Left lobe of liver (tissue), 2 donors: ENCODE results near the gene BMI1. TPM values are rescaled to one million over a fixed set of nuclear protein-coding genes. Genes with fewer than 3 reads are reported as not detected.
"Not testable (repeated sequence)": the region's sequence is repeated elsewhere in the genome, so short reads cannot be mapped to it uniquely, and the experiment has no call there.

Experiments
- ATAC-seq: fragments of 200-7000 bp; cut with Tn5 transposase; one replicate; pipeline ENCODE4 v1.9.1; 2020; ENCODE audit warnings: mild to moderate bottlenecking, moderate library complexity
- DNase-seq: peaks from one replicate; pipeline ENCODE4 v3.0.0-alpha.2; 2020; ENCODE audit warnings: low spot score
- total RNA-seq: library from RNA; stranded (reverse); gene quantifications from one replicate; pipeline ENCODE4 v1.2.1, GENCODE V29; 2021
- donor health status: DM: no; HTN: no; CAD: no; lungs with moderate emphysema.
- donor health status: DM: no; HTN: yes; CAD: no.

The BMI1 gene
- total RNA-seq = 25.4 TPM

GRCh38 chr10:22320591-22321155, at the start of gene BMI1:
Gene BMI1 (plus strand): TSS chr10:22321099. CDS start chr10:22326450, 5,351 bp downstream.
- ATAC-seq (peak; percentile 68), DNase-seq (peak; percentile 86)

- DNase-seq (no peak), ATAC-seq (no peak)
These were observed 49.1 kb upstream of the BMI1 start for GRCh38 chr10:22271786-22272185.

DNA sequence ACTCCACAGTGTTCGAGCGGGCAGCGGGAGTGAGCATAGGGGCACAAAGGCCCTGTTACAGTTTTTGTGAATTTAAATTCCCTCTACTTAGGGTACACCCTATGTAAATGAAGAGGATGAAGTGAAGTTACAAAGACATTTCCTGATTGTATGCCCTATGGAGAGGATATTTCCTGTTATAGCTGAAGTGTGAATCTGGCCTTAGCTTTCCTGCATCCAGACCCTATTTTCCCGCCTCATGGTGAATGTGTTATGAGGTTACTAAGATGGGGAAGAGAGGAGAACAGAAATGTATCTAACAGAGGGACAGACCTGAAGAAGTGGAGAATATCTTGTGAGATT, 42.5 kb upstream of the BMI1 start:
- DNase-seq = no peak
- no peak for ATAC-seq

- DNase-seq (no peak), ATAC-seq (no peak)
These were observed 40.8 kb upstream of the BMI1 start for GRCh38 chr10:22280078-22280477.

- ATAC-seq (no peak), DNase-seq (no peak)
These were observed 35.8 kb upstream of the BMI1 start for GRCh38 chr10:22285130-22285529.

DNA sequence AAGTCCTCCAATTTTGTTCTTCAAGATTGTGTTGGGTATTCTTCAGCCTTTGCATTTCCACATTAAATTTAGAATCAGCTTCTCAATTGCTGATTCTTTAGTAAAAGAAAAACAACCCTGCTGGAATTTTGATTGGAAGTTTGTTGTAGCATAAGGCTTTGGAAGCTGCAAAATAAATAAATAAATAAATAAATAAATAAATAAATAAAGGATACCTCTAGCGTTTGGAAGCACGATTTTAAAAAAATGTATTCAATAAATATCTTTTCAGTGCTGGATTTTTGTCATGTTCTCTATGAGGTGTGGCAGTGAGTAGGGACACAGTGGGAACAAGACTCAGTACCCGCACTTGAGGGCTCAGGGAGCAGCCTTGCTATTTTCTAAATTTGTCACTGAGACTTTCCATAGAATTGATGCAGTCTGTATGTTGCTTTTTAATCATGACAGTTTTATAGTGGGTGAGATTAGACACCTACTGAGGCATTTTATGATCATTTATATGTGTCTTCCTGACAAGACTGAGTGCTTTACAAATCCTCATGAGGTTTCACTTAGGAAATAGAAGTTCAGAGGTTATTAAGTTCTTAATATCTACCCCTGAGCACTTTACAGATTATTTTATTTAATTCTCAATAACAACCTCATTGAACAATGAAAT, 27.0 kb upstream of the BMI1 start:
- no peak for DNase-seq
- ATAC-seq = no peak

DNA sequence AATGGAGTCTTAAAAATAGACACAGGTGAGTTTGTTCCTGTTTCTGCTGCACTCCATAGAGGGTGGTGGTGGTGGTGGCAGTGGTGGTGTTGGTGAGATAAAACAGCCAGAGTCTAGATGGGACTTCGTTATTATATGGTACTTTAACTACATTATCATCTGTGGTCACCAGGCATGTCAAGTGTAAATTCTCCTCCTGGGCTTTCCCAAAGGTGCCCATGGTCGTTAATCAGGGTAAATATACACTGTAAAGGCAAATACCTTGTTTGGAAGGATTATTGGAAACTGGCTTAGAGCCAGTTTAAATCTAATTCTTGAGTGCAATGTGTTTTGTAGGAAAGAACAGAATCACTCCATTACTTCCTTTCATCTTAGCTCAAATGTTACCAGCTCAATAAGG, 26.2 kb upstream of the BMI1 start:
- ATAC-seq (no peak), DNase-seq (no peak)

- DNase-seq (no peak), ATAC-seq (no peak)
These were observed 19.7 kb upstream of the BMI1 start for GRCh38 chr10:22301193-22301592.

GRCh38 chr10:22303461-22303860, 17.4 kb upstream of the BMI1 start:
- no peak for ATAC-seq
- DNase-seq = no peak

GRCh38 chr10:22305721-22306120, 15.2 kb upstream of the BMI1 start:
- ATAC-seq (no peak), DNase-seq (no peak)

- DNase-seq (no peak), ATAC-seq (no peak)
These were observed 12.5 kb upstream of the BMI1 start for GRCh38 chr10:22308390-22308789.

GRCh38 chr10:22309180-22310000, 11.5 kb upstream of the BMI1 start:
- ATAC-seq (no peak), DNase-seq (no peak)

GRCh38 chr10:22310012-22310411, 10.9 kb upstream of the BMI1 start:
- not testable (repeated sequence) for ATAC-seq, DNase-seq

GRCh38 chr10:22310928-22311327, 10.0 kb upstream of the BMI1 start:
- no peak for DNase-seq
- no peak for ATAC-seq

DNA sequence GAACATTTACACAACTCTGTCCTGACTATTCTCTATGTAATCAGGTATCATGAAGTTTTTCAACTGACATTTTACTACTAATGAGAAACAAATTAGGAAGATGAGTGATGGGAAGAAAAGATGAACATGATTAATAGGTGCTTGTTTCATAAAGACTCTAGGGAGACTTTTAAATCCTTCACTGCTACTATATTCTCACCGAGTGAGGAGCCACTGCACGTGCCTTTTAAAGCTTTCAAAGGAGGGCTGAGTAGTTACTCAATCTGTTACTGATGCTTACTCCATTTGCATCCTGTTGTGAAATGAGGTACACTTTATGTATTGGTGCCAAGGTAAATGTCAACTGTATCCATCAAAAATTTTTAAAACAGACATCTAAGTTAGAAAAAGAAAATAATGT, 6.0 kb upstream of the BMI1 start:
- ATAC-seq (no peak), DNase-seq (no peak)

DNA sequence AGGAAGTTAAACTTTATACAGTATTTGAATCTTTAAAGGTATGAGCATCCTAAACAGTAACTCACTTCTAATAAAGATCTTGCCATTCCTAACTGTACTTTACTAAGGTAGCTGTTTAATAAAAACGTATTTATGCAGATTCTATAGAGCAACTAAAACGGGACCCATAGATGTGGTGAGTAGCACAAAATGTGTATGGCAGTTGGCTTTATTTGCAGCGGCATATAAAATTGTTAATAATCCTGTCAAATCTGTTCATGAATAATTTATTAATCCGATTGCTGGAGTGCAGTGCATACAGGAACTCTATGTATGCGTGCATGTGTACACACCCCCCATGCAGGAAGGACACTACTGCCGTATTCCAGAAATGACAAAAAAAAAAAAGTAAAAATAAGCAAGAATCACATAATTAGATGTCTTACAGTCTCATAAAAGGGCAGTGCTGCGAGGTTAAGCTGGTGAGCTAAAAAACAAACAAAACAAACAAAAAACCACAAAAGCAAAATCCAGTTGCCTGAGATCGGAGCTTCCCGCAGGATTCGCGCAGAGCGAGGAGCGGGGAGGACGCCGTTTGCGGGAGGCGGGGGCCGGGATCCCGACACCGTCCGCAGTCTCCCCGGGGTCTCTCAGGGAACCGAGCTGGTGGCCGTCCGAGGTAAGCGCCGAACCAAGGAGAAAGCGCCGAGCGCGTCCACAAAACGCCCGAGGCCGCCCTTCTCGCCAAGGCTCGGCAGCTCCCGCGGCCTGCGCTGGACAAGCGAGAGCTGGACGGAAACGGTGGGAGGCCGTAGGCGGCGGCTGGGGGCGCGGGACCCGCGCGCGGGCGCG, 5.2 kb upstream of the BMI1 start:
- no peak for DNase-seq
- peak; percentile 2 for ATAC-seq

DNA sequence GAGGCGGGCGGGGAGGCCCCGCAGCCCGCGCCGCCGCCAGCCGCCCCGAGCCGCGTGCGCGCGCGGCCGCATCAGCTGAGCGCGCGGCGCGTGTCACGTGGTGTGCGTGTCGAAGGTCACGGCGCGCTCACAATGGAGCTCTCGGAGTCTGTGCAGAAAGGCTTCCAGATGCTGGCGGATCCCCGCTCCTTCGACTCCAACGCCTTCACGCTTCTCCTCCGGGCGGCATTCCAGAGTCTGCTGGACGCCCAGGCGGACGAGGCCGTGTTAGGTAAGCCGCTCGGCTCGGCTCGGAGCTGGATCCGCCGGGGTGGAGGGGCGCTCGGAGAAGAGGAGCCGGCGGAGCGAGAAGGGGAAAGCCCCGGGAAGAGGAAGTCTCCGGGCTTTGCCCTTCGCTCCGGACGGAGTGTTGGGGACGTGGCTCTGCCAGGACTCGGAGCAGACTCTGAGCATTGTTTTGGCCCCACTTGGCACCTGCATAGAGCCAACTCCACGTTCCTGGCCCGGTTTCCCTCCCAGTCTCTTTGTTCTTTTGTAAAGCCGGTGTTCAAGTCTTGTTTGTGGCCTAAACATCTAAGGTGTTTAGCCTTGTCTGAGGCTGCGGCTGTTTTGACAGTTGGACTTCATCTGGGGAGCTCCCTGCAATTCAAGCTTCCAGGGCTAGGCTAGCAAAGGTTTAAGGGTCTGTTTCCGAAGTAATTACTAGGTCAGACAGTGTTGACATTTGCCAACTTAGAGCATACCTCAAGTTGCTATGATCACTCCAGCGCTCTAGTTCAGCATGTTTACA, 4.4 kb upstream of the BMI1 start, which contains the start of gene COMMD3:
TSS of gene COMMD3 (plus strand) at position 103 of the 790 bp plus-strand sequence. CDS start at position 133, 30 bp downstream.
- peak; percentile 83 for ATAC-seq
- peak; percentile 91 for DNase-seq

GRCh38 chr10:22317076-22317370, 3.9 kb upstream of the BMI1 start:
- ATAC-seq (peak; percentile 2), DNase-seq (no peak)

DNA sequence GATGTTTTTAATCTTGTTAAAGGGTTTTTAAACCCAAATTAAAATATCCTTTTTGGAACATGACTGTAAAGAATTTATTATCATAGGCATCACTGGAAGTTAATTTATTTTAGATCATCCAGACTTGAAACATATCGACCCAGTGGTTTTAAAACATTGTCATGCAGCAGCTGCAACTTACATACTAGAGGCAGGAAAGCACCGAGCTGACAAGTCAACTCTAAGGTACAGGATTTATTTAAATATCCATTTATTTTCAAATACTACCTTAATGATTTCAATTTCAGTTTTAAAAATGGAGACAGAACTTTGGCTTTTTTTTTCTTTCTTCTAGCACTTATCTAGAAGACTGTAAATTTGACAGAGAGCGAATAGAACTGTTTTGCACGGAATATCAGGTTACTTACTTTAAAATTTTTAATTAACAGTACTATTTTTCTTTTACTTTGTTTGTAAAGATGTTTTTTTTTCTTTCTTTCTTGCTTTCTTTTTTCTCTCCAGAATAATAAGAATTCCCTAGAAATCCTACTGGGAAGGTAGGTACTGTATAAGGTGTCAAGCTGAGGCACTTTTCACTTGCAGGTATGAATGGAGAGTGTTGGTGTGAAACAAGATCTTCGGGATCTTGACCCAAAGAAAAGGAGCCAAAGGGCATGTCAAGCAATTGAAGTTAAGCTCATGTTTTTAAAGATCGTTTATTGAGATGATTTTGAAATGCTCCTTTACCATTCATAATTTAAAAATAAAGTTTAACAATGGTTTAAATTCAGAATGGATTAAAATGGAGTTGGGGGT, 2.9 kb upstream of the BMI1 start:
- DNase-seq = no peak

GRCh38 chr10:22318772-22319171, 2.1 kb upstream of the BMI1 start:
- DNase-seq = no peak
- ATAC-seq = no peak

More for the DNA sequence above, 2.9 kb upstream of the BMI1 start:
- no peak for ATAC-seq
